Stomach (tissue), 9 donors: ENCODE results near the gene OXA1L. TPM values are rescaled to one million over a fixed set of nuclear protein-coding genes. Genes with fewer than 3 reads are reported as not detected.
"Not testable (repeated sequence)": the region's sequence is repeated elsewhere in the genome, so short reads cannot be mapped to it uniquely, and the experiment has no call there.

Source experiments
- DNase-seq, 2 donors: peaks; one replicate each; pipeline versions ENCODE4 v3.0.0 to v3.0.0-alpha.2; 2013 to 2019
- H3K27ac ChIP-seq, 5 donors: fragments of 200-600 bp in 4 of 5; sonication (generic) in 4 of 5; one replicate each; pipeline ENCODE4 v1.5.1; 2013 to 2019; ENCODE audit warnings: mild to moderate bottlenecking in 1 of 5, moderate library complexity in 1 of 5
- H3K27me3 ChIP-seq, 3 donors: fragments of 200-600 bp; sonication (generic); one replicate each; pipeline ENCODE4 v1.5.1; 2017 to 2019; ENCODE audit warnings: mixed run types in 1 of 3
- H3K36me3 ChIP-seq, 4 donors: fragments of 200-600 bp; sonication (generic); 1 replicate in 3 of 4; 2 replicates in 1 of 4; pipeline ENCODE4 v1.5.1; 2016 to 2019
- H3K4me1 ChIP-seq, 4 donors: fragments of 200-600 bp; sonication (generic); one replicate each; pipeline ENCODE4 v1.5.1; 2016 to 2019
- H3K4me3 ChIP-seq, 4 donors: fragments of 200-600 bp; sonication (generic) in 3 of 4; one replicate each; pipeline ENCODE4 v1.5.1; 2016 to 2019; ENCODE audit warnings: mild to moderate bottlenecking in 1 of 4
- H3K9me3 ChIP-seq, 4 donors: fragments of 200-600 bp; sonication (generic); one replicate each; pipeline ENCODE4 v1.5.1; 2016 to 2019
- CTCF ChIP-seq, 7 experiments: fragments of 450-650 bp in 4 of 7; fragments of 200-600 bp in 3 of 7; sonication (generic) in 3 of 7; IDR thresholded peaks; one replicate each; pipeline ENCODE4 v1.5.1; 2016 to 2019; ENCODE audit warnings: antibody characterized with exemption in 7 of 7, control low read depth in 2 of 7, mild to moderate bottlenecking in 1 of 7
- EP300 ChIP-seq: sonication (generic); formaldehyde crosslinking; IDR thresholded peaks from one replicate; pipeline ENCODE4 v1.6.1; 2017; ENCODE audit warnings: antibody characterized with exemption
- POLR2A ChIP-seq, 4 donors: fragments of 450-650 bp; IDR thresholded peaks; one replicate each; pipeline ENCODE4 v1.6.1; 2016; ENCODE audit warnings: antibody characterized with exemption in 4 of 4, control low read depth in 2 of 4, mild to moderate bottlenecking in 1 of 4, moderate library complexity in 1 of 4
- POLR2AphosphoS5 ChIP-seq, 3 donors: sonication (generic); formaldehyde crosslinking; IDR thresholded peaks; one replicate each; pipeline ENCODE4 v1.6.1; 2016; ENCODE audit warnings: antibody characterized with exemption in 3 of 3
- WGBS, 5 donors: extraction: QIAGEN DNeasy Blood & Tissue Kit in 3 of 5; methylation state at CpG; one replicate each; pipeline versions ENCODE4 v1.1.5 to v1.1.7; 2013 to 2018; 5-methylcytosine and 5-hydroxymethylcytosine counted together
- intact Hi-C: fragments of 100-400 bp; cut with DNase I; formaldehyde crosslinking; loops from one replicate; pipeline ENCODE4 v1.15.1; 2023; ENCODE audit warnings: low total_unique reads
- polyA plus RNA-seq, 3 donors: library from polyadenylated mRNA; stranded (reverse); fragments of 200-250 nt; gene quantifications; one replicate each; pipeline ENCODE4 v1.2.3, GENCODE V29; 2013
- total RNA-seq, 5 donors: library from RNA; depleted of rRNA; stranded (reverse); fragments of >200 nt; gene quantifications; one replicate each; pipeline versions ENCODE4 v1.1.0 to v1.2.3, GENCODE V29; 2014 to 2016
- donor health status: healthy with polysubstance abuse.
- donor health status: Bipolar disorder and iron deficiency.
- donor health status: healthy.

Gene OXA1L
- total and polyA plus RNA-seq, 8 donors = 46.7 to 119 (median 76.0) TPM

GRCh38 chr14:22798528-22798927, 32.0 kb downstream of the OXA1L start:
- peaks cover 0 to 7% (median 0%) of the 10 kb centered on the region in 4 donors for H3K4me1 ChIP-seq
- H3K4me3 ChIP-seq = no peak overlapping the region
- no peaks in the 10 kb centered on the region for H3K36me3 ChIP-seq
- DNase-seq = no peak
- no peaks in the 10 kb centered on the region for H3K9me3 ChIP-seq
- 54 to 71% (median 69%) methylated on average over 2 of the region's 2 CpGs for WGBS, 5 donors
- no peak for TF ChIP-seq POLR2AphosphoS5 (IDR thresholded peaks at IDR 0.05)
- no peak for TF ChIP-seq EP300
- TF ChIP-seq CTCF (IDR thresholded peaks at IDR 0.05) = no peak
- TF ChIP-seq POLR2A (IDR thresholded peaks at IDR 0.05) = no peak
- H3K27ac ChIP-seq = no peak overlapping the region
- no peaks in the 10 kb centered on the region for H3K27me3 ChIP-seq
- intact Hi-C loops = no loop called here

DNA sequence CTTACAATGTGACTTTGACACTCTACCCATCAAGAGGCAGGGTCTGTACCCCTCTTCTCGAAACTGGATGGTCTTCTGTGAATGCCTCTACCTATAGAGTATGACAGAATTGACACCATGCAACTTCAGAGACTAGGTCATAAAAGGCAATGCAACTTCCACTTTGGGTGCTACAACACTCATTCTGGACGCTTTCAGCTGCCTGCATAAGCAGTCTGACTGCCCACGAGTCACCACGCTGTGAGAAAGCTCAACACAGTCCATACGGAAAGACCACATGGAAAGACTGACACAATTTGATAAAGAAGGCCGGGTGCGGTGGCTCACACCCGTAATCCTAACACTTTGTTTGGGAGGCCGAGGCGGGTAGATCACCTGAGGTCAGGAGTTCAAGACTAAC, 33.9 kb downstream of the OXA1L start:
- H3K27ac ChIP-seq = no peak overlapping the region
- no peaks in the 10 kb centered on the region for H3K9me3 ChIP-seq
- TF ChIP-seq POLR2A (IDR thresholded peaks at IDR 0.05) = no peak
- no peak for TF ChIP-seq EP300
- TF ChIP-seq POLR2AphosphoS5 (IDR thresholded peaks at IDR 0.05) = no peak
- no peaks in the 10 kb centered on the region for H3K36me3 ChIP-seq
- no peak overlapping the region for H3K4me3 ChIP-seq
- 80 to 95% (median 83%) methylated on average over 10 of the region's 10 CpGs for WGBS, 5 donors
- H3K27me3 ChIP-seq = no peaks in the 10 kb centered on the region
- H3K4me1 ChIP-seq = peaks cover 0 to 7% (median 0%) of the 10 kb centered on the region in 4 donors
- intact Hi-C loops = no loop called here
- no peak for DNase-seq

GRCh38 chr14:22801716-22802115, 35.2 kb downstream of the OXA1L start:
- Histone ChIP-seq H3K4me1 (peaks cover 0 to 7% (median 0%) of the 10 kb centered on the region in 4 donors), H3K9me3 (no peaks in the 10 kb centered on the region), H3K4me3 (no peak overlapping the region), H3K27me3 (no peaks in the 10 kb centered on the region), H3K27ac (no peak overlapping the region), H3K36me3 (no peaks in the 10 kb centered on the region)
- intact Hi-C loops = no loop called here
- no peak for DNase-seq
- no peak for TF ChIP-seq CTCF (IDR thresholded peaks at IDR 0.05)
- TF ChIP-seq POLR2AphosphoS5 (IDR thresholded peaks at IDR 0.05) = no peak
- TF ChIP-seq POLR2A (IDR thresholded peaks at IDR 0.05) = no peak
- no peak for TF ChIP-seq EP300
- WGBS, 5 donors = 83 to 89% (median 89%) methylated on average over 8 of the region's 8 CpGs

GRCh38 chr14:22802860-22803686, 36.6 kb downstream of the OXA1L start:
- no peak overlapping the region for H3K27ac ChIP-seq
- no peaks in the 10 kb centered on the region for H3K27me3 ChIP-seq
- no peak overlapping the region for H3K4me3 ChIP-seq
- 75 to 85% (median 85%) methylated on average over 12 of the region's 12 CpGs for WGBS, 5 donors
- DNase-seq = no peak
- H3K36me3 ChIP-seq = no peaks in the 10 kb centered on the region
- no peaks in the 10 kb centered on the region for H3K9me3 ChIP-seq
- intact Hi-C loops = no loop called here
- H3K4me1 ChIP-seq = peaks cover 0 to 7% (median 0%) of the 10 kb centered on the region in 4 donors
- no peak for TF ChIP-seq POLR2A (IDR thresholded peaks at IDR 0.05)
- no peak for TF ChIP-seq CTCF (IDR thresholded peaks at IDR 0.05)
- TF ChIP-seq EP300 = no peak
- no peak for TF ChIP-seq POLR2AphosphoS5 (IDR thresholded peaks at IDR 0.05)

GRCh38 chr14:22803687-22803974, 37.1 kb downstream of the OXA1L start:
- intact Hi-C loops = no loop called here
- H3K4me3 ChIP-seq = no peak overlapping the region
- H3K36me3 ChIP-seq = no peaks in the 10 kb centered on the region
- H3K27ac ChIP-seq = no peak overlapping the region
- H3K27me3 ChIP-seq = no peaks in the 10 kb centered on the region
- H3K4me1 ChIP-seq = peaks cover 0 to 11% (median 0%) of the 10 kb centered on the region in 4 donors
- WGBS, 5 donors = 84 to 95% (median 85%) methylated on average over 3 of the region's 3 CpGs
- no peak for DNase-seq
- H3K9me3 ChIP-seq = no peaks in the 10 kb centered on the region
- TF ChIP-seq POLR2A (IDR thresholded peaks at IDR 0.05) (no peak), CTCF (IDR thresholded peaks at IDR 0.05) (no peak)

GRCh38 chr14:22805235-22805634, 38.7 kb downstream of the OXA1L start:
- H3K27ac ChIP-seq, intact Hi-C loops: not testable (repeated sequence)
- WGBS, 5 donors = 84 to 96% (median 94%) methylated on average over 4 of the region's 4 CpGs

More at GRCh38 chr14:22805235-22805634, 38.7 kb downstream of the OXA1L start:
- not testable (repeated sequence) for H3K9me3 ChIP-seq, H3K27me3 ChIP-seq, H3K36me3 ChIP-seq, H3K4me3 ChIP-seq, DNase-seq
- H3K4me1 ChIP-seq = peaks cover 0 to 11% (median 0%) of the 10 kb centered on the region in 4 donors
